NCI-H526 treated with DMSO at 0.1 percent for 48 hours (cell line): Measurements from ENCODE around the gene ZBTB16.
A peak's percentile ranks its signal among the peaks of the same experiment; 100 is the strongest.

Experiments used
- DNase-seq: peaks from one replicate; lab custom pipeline; 2025; lab: John Stamatoyannopoulos, UW

ZBTB16 gene

DNA sequence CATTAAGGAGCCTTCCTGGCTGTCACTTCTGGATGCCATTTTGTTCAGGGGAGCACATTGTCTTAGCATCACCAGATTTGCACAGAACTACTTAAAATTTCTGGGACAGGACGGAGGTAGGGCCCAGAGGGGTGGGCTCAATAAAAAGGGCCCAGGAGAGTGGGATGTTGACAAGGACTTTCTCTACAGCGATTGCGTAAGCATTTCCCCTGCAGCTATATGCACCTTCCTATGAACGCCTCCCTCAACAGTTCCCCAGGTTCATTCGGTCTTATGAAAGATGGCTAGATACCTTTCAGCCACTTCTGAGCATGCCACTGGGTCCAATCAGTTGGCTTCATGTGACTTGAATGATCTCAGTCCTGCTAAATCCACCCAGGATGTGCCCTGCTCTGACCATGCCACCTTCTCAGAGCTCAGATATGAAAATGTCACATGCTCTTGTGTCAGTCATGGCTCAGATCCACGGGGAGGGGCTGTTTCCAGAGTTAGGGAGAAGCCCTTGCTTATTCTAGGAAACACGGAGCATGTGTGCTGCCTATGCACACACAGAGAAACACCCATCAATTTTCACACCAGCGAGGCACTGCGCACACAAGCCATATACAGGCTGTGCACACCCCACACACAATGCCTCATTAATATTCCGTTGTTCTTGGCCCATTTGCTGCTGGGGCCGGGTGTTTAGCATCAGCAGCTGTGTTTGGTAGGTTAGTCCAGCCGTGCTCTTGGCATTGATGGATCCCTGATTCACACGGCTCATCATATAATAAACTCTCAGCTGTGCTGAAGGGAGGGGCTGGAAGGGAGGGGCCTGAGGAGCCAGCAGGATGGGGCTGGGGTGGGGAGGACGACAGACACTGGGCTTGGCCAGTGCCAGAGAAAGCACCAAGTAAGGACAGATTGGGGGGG, 184.2 kb downstream of the ZBTB16 start:
- DNase-seq, result peak; percentile 61

GRCh38 chr11:114244726-114245394, 185.3 kb downstream of the ZBTB16 start:
- DNase-seq, result no peak

- no peak for DNase-seq
These were observed 187.0 kb downstream of the ZBTB16 start for GRCh38 chr11:114246321-114247069.

- DNase-seq, result no peak
These were observed 187.7 kb downstream of the ZBTB16 start for GRCh38 chr11:114247070-114247789.

DNA sequence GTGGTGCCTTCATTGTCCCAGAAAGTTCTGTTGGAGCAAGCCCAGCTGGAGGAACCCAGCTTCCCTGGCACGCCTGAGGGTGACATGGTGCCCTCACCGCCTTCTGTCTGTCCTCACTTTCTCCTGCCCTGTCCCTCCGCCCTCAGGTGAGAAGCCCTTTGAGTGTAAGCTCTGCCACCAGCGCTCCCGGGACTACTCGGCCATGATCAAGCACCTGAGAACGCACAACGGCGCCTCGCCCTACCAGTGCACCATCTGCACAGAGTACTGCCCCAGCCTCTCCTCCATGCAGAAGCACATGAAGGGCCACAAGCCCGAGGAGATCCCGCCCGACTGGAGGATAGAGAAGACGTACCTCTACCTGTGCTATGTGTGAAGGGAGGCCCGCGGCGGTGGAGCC, 190.7 kb downstream of the ZBTB16 start:
- DNase-seq, result no peak

DNA sequence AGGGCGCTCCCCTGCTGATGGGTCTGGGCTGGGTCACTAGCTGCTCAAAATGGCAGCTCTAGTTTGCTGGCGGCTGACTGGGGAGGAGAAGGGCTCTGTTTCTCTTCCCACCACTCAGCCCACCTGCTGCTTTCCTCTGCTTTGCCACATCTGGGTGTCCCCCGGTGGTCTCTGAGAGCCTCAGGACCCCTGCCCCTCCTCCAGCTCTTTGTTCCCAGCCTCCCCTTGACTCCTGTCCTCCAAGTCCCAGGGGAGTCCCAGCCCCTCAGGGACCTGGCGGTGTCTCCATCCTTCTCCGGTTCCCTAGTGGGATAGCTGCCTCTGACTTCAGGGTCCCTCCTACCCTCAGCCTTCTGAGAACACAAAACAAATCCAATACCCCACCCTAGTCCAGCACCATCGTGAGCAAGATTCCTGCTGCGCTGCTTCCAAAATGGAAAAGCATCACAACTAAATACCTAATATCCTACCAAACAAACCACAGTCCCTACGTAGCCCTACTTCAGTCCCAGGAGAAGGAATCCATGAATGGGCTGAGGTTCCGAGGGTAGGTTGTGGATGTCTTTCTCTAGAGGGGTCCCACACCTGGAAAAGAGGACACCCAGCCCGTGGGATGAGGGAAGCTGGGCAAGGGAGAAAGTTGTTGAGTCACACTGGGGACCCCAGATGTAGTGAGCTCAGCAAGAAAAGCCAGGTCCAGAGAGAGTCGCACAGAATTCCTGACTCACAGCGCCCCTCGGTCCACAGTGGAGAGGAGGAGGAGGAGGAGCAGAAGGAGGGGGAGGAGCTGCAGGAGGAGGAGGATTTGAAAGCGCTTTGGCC, 191.7 kb downstream of the ZBTB16 start:
- no peak for DNase-seq

GRCh38 chr11:114251815-114252337, 192.4 kb downstream of the ZBTB16 start:
- DNase-seq, result no peak

DNA sequence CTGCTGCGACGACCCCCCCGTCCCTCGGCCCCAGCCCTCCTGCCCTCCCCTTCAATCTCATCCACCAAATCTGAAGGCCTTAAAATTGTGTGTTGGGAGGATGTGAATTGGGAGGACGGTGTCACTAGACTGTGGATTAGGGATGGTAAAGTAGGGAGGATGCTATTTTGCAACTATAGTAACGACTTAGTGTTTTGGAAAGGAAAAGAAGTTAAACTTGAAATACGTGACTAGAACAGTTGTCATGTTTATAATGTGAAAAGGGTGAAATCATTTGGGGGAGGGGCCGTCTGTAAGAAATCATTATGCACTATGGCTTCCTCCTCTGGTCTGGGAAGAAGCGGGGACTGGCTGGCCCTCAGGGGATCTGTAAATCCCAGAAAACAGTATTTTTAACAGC, 193.3 kb downstream of the ZBTB16 start:
- DNase-seq, result no peak

DNA sequence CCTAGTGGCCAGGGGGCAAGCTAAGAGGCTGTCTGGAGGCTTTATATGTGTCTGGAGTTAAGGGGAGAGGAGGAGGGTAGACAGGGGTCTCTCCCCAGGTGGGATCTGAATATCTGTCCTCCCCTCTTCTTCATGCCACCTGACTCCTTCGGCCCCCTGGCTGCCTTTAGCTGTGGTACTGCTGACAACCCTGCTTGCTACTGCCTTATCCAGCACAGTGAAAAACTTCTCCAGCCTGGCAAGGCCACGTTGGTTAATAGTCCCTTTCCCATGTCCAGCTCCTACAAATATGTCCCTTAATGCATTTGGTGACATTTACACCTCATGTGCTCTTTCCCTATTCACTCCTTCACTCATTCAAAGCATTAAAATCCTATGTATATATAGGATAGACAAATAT, 194.3 kb downstream of the ZBTB16 start:
- no peak for DNase-seq

GRCh38 chr11:114254571-114255146, 195.1 kb downstream of the ZBTB16 start:
- DNase-seq, result no peak

DNA sequence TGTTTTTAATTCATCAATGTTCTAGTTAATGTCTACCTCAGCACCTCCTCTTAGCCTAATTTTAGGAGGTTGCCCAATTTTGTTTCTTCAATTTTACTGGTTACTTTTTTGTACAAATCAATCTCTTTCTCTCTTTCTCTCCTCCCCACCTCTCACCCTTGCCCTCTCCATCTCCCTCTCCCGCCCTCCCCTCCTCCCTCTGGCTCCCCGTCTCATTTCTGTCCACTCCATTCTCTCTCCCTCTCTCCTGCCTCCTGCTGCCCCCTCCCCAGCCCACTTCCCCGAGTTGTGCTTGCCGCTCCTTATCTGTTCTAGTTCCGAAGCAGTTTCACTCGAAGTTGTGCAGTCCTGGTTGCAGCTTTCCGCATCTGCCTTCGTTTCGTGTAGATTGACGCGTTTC, 195.8 kb downstream of the ZBTB16 start:
- DNase-seq, result no peak

- no peak for DNase-seq
These were observed 196.9 kb downstream of the ZBTB16 start for GRCh38 chr11:114256176-114256966.

- DNase-seq, result no peak
These were observed 197.4 kb downstream of the ZBTB16 start for GRCh38 chr11:114256967-114257286.

GRCh38 chr11:114257621-114258558, 198.4 kb downstream of the ZBTB16 start:
- no peak for DNase-seq

DNA sequence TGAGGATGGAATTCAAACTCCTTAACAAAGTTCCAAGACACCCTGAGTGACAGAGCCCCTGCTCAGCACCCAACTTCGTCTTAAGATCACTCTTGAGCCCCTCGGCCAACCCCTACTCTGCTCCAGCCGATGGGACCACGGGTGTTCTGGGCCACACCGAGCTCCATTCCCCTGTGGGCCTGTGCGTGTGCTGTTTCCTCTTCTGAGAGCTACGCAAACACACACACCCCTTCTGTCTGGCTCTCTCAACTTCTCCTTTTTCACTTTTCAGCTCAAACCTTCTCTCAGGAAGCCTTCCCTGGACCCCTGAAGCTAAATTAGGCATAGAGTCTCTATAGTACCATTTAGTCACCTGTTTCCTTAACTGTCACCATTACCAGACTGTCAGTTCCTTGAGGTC, 199.2 kb downstream of the ZBTB16 start:
- DNase-seq, result no peak

DNA sequence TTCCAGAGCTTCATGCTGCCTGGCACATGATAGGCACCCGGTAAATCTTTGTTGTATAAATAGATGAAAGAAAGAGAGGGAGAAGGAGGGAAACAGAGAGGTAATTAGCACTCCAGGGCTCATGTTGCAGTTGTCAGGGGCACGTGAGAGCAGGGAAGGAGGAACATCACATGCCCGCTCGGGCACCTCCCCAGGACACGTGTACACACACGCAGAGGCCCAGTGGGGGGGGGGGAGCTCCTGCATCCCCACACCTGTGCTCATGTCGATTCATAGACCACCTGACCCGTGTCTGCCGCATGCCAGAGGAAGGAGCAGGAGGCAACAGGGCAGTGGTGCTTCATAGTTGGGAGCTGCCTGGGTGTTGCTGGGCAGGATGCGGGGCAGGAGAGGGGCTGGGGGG, 199.6 kb downstream of the ZBTB16 start:
- DNase-seq, result no peak

- DNase-seq, result no peak
These were observed 200.1 kb downstream of the ZBTB16 start for GRCh38 chr11:114259551-114259983.

GRCh38 chr11:114260077-114260476, 200.6 kb downstream of the ZBTB16 start:
- DNase-seq, result no peak

DNA sequence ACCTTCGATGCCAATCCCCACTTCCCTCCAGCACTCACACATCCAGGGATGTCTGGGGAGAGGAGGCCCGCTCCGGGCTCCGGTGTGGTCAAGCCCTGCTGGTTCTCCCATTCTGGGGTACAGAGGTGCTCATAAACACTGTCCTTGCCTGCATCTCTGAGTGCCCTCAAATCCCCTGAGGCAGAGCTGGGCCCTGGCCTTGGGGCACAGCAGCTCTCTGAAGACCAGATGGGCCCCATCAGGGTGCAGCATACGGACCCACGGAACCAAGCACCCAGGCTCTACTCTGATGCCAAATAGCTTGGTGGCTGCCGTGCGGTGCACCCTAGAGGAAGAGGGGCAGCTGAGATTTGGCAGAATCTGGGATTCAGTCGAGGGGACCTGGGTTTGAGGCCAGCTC, 201.0 kb downstream of the ZBTB16 start:
- no peak for DNase-seq
